Measurements from ENCODE around the gene SULT1A2. TPM values are rescaled to one million over a fixed set of nuclear protein-coding genes. Genes with fewer than 3 reads are reported as not detected.

Gene SULT1A2
- total and polyA plus RNA-seq, 2 of the 4 experiments (the other 2 are of a cell fraction), result 0.09 TPM; not detected in 1

- Histone ChIP-seq H3K79me1 (ENCODE audit: low read depth in 1 of 2, low read length in 2 of 2) (peaks cover 10 to 18% of the 10 kb centered on the region in 2 experiments; a peak in 2 of 4 replicates), H3K14ac (replicated peaks; ENCODE audit: low read depth, low read length) (no peak overlapping the region), H3K9me1 (ENCODE audit: insufficient read depth, low read length) (peaks cover 1% of the 10 kb centered on the region; the same call in 1 of the 2 replicates), H3K4me2 (ENCODE audit: low read depth, low read length) (no peak overlapping the region), H2AK9ac (replicated peaks; ENCODE audit: low read depth, low read length, poor library complexity) (no peak overlapping the region), H2AFZ (replicated peaks; ENCODE audit: low read length, poor library complexity) (no peak overlapping the region), H3K4me1 (ENCODE audit: control insufficient read depth, insufficient read depth, low read length) (peaks cover 9% of the 10 kb centered on the region), H2BK120ac (ENCODE audit: low read depth, low read length) (no peak overlapping the region), H3K9me3 (ENCODE audit: control insufficient read depth, insufficient read depth, low read length) (peaks cover 3% of the 10 kb centered on the region), H3K9ac (ENCODE audit: low read depth, low read length) (no peak overlapping the region), H4K20me1 (ENCODE audit: insufficient read depth, low read length) (no peaks in the 10 kb centered on the region), H3K23ac (ENCODE audit: low read depth, low read length) (no peak overlapping the region), H3K36me3 (ENCODE audit: control insufficient read depth, insufficient read depth, low read length) (peaks cover under 1% of the 10 kb centered on the region; the same call in 1 of the 2 replicates), H2BK15ac (ENCODE audit: low read depth, low read length) (no peak overlapping the region), H4K91ac (ENCODE audit: insufficient read depth, low read depth, low read length) (no peak overlapping the region), H4K8ac (ENCODE audit: low read depth in 2 of 2, low read length in 2 of 2) (no peak overlapping the region), H2BK20ac (ENCODE audit: low read depth, low read length) (no peak overlapping the region), H2AK5ac (ENCODE audit: low read depth, low read length) (no peak overlapping the region), H3K27me3 (ENCODE audit: control insufficient read depth, insufficient read depth, low read length) (no peaks in the 10 kb centered on the region), H3K56ac (ENCODE audit: extremely low read depth, insufficient read depth, low read length) (no peak overlapping the region), H3K18ac (ENCODE audit: low read depth, low read length) (no peak overlapping the region), H3K4ac (ENCODE audit: low read depth, low read length) (no peak overlapping the region), H2BK5ac (ENCODE audit: low read depth, low read length, poor library complexity, severe bottlenecking) (no peak overlapping the region), H3K4me3 (ENCODE audit: insufficient read depth, low read depth, low read length) (no peak overlapping the region), H4K5ac (ENCODE audit: low read depth, low read length) (no peak overlapping the region), H3K27ac (ENCODE audit: insufficient read depth, low read length) (no peak overlapping the region)
- intact Hi-C loops (cut with micrococcal nuclease) (no loop called here), in situ Hi-C loops (cut with MboI; ENCODE audit: low sequenced_read_pairs) (no loop called here), dilution Hi-C loops (cut with HindIII; ENCODE audit: low sequenced_read_pairs, unreplicated experiment) (no loop called here)
- WGBS, 2 experiments (ENCODE audit: extremely low coverage in 2 of 2, insufficient read length in 1 of 2), result no CpG with 5 or more reads among the region's 4 CpGs
- DNase-seq, result no peak
- TF ChIP-seq RAD21 (IDR thresholded peaks at IDR 0.05; ENCODE audit: low read length) (no peak), MAFK (IDR thresholded peaks at IDR 0.05; ENCODE audit: low read depth, low read length) (no peak), ELK1 (IDR thresholded peaks at IDR 0.05; ENCODE audit: borderline replicate concordance, low read depth, low read length) (no peak), FOS (IDR thresholded peaks at IDR 0.05; ENCODE audit: low read depth, low read length) (no peak), SMC3 (IDR thresholded peaks at IDR 0.05; ENCODE audit: low read depth, low read length) (no peak), RFX5 (IDR thresholded peaks at IDR 0.05; ENCODE audit: low read depth, low read length) (no peak), NFE2L2 (IDR thresholded peaks at IDR 0.05; ENCODE audit: low read depth, low read length) (no peak), USF2 (IDR thresholded peaks at IDR 0.05; ENCODE audit: low read depth, low read length) (no peak), CEBPB (IDR thresholded peaks at IDR 0.05; ENCODE audit: low read depth, low read length) (no peak), CTCF (conservative IDR thresholded peaks at IDR 0.05; ENCODE audit: low read depth, low read length) (no peak), RCOR1 (IDR thresholded peaks at IDR 0.05; ENCODE audit: insufficient replicate concordance, low read length) (no peak), MXI1 (IDR thresholded peaks at IDR 0.05; ENCODE audit: borderline replicate concordance, low read depth, low read length) (no peak), MAZ (IDR thresholded peaks at IDR 0.05; ENCODE audit: borderline replicate concordance, low read depth, low read length) (no peak)
- ChIA-PET POLR2A (ENCODE audit: unreplicated experiment) (no interaction called here), CTCF (no interaction called here)
- no peak for ATAC-seq (ENCODE audit: low read depth)
- no TSS peak for BruUV-seq (replicated peaks)
These were observed 26.7 kb downstream of the SULT1A2 start for GRCh38 chr16:28569968-28570752.

All from IMR-90 (cell line).